ENCODE results near the gene KLHL8. TPM values are rescaled to one million over a fixed set of nuclear protein-coding genes. Genes with fewer than 3 reads are reported as not detected.

Gene KLHL8
- total RNA-seq, 2 experiments from 2014 or later, result 9.1 to 10.5 TPM

Other genes with a start within 250 kb of the KLHL8 start
- under 1 TPM in 1 of 2 experiments, not detected in 1; 0.07 TPM for gene HSD17B13, start 102.3 kb upstream of the KLHL8 start, total RNA-seq
- 10 to 100 TPM; 33.6 TPM for gene HSD17B11, start 170.6 kb upstream of the KLHL8 start, total RNA-seq
- gene NUDT9, start 202.0 kb upstream of the KLHL8 start, total RNA-seq, result 10 to 100 TPM; 11.7 to 11.9 TPM